ENCODE data around the gene PRR5. TPM values are rescaled to one million over a fixed set of nuclear protein-coding genes. Genes with fewer than 3 reads are reported as not detected.
A peak's percentile ranks its signal among the peaks of the same experiment; 100 is the strongest.

PRR5 gene
- total RNA-seq, 4 donors from 2014 or later: 4.2 to 9.8 (median 7.1) TPM

GRCh38 chr22:44668190-44668885 is 33.7 kb upstream of the PRR5 start:
- TF ChIP-seq POLR2A (IDR thresholded peaks at IDR 0.05) (no peak), CTCF (IDR thresholded peaks at IDR 0.05) (peak in 1 of 4 experiments; percentile 11)
- Histone ChIP-seq H3K9me3 (no peaks in the 10 kb centered on the region), H3K4me3 (peak overlapping the region; percentile 34 to 69), H3K36me3 (no peaks in the 10 kb centered on the region), H3K27me3 (peaks cover 32% of the 10 kb centered on the region), H3K4me1 (peaks cover 0 to 54% (median 4%) of the 10 kb centered on the region in 3 donors), H3K27ac (peak overlapping the region in 3 of 4 donors; percentile 48 to 76 (median 75))
- 0% methylated on average over 3 of the region's 87 CpGs; no CpG with 5 or more reads in 1 of the 2 donors for WGBS, 2 donors (ENCODE audit: low coverage in 1 of 2)
- peak; percentile 71 for ATAC-seq

- Histone ChIP-seq H3K36me3 (no peaks in the 10 kb centered on the region), H3K4me3 (peak overlapping the region; percentile 34 to 69), H3K4me1 (peaks cover 0 to 50% (median 4%) of the 10 kb centered on the region in 3 donors), H3K27ac (peak overlapping the region in 3 of 4 donors; percentile 48 to 76 (median 75)), H3K27me3 (peaks cover 32% of the 10 kb centered on the region), H3K9me3 (no peaks in the 10 kb centered on the region)
- 0% methylated on average over 3 of the region's 45 CpGs; no CpG with 5 or more reads in 1 of the 2 donors for WGBS, 2 donors (ENCODE audit: low coverage in 1 of 2)
- no peak for TF ChIP-seq CTCF (IDR thresholded peaks at IDR 0.05)
- no peak for TF ChIP-seq EP300 (IDR thresholded peaks at IDR 0.05)
- TF ChIP-seq POLR2AphosphoS5 (IDR thresholded peaks at IDR 0.05): no peak
- no peak for TF ChIP-seq POLR2A (IDR thresholded peaks at IDR 0.05)
- ATAC-seq: no peak
These were observed 33.0 kb upstream of the PRR5 start for GRCh38 chr22:44668886-44669521.

- Histone ChIP-seq H3K27ac (no peak overlapping the region), H3K4me1 (peaks cover 0 to 44% (median 4%) of the 10 kb centered on the region in 3 donors), H3K4me3 (peak overlapping the region in 1 of 2 donors; percentile 69), H3K27me3 (peaks cover 32% of the 10 kb centered on the region), H3K9me3 (no peaks in the 10 kb centered on the region), H3K36me3 (no peaks in the 10 kb centered on the region)
- WGBS, 2 donors (ENCODE audit: low coverage in 1 of 2): no CpG with 5 or more reads among the region's 9 CpGs
- peak in 1 of 4 experiments; percentile 31 for TF ChIP-seq CTCF (IDR thresholded peaks at IDR 0.05)
- no peak for TF ChIP-seq EP300 (IDR thresholded peaks at IDR 0.05)
- no peak for TF ChIP-seq POLR2A (IDR thresholded peaks at IDR 0.05)
- TF ChIP-seq POLR2AphosphoS5 (IDR thresholded peaks at IDR 0.05): no peak
- ATAC-seq: no peak
These were observed 32.4 kb upstream of the PRR5 start for GRCh38 chr22:44669561-44669976.

GRCh38 chr22:44670220-44670988 is 31.6 kb upstream of the PRR5 start:
- H3K27me3 ChIP-seq: peaks cover 32% of the 10 kb centered on the region
- no peak overlapping the region for H3K4me3 ChIP-seq
- peaks cover 0 to 36% (median 4%) of the 10 kb centered on the region in 3 donors for H3K4me1 ChIP-seq
- no peak for TF ChIP-seq POLR2A (IDR thresholded peaks at IDR 0.05)
- no peak for TF ChIP-seq POLR2AphosphoS5 (IDR thresholded peaks at IDR 0.05)
- no peak for TF ChIP-seq CTCF (IDR thresholded peaks at IDR 0.05)
- TF ChIP-seq EP300 (IDR thresholded peaks at IDR 0.05): no peak
- no peaks in the 10 kb centered on the region for H3K9me3 ChIP-seq
- WGBS, 2 donors (ENCODE audit: low coverage in 1 of 2): 72 to 78% methylated on average over 4 of the region's 20 CpGs
- no peak for ATAC-seq
- no peaks in the 10 kb centered on the region for H3K36me3 ChIP-seq
- no peak overlapping the region for H3K27ac ChIP-seq

Measured in gastroesophageal sphincter (tissue), 4 donors.